ENCODE measurements around the gene RXRA.

- TF ChIP-seq, protein P1, sequence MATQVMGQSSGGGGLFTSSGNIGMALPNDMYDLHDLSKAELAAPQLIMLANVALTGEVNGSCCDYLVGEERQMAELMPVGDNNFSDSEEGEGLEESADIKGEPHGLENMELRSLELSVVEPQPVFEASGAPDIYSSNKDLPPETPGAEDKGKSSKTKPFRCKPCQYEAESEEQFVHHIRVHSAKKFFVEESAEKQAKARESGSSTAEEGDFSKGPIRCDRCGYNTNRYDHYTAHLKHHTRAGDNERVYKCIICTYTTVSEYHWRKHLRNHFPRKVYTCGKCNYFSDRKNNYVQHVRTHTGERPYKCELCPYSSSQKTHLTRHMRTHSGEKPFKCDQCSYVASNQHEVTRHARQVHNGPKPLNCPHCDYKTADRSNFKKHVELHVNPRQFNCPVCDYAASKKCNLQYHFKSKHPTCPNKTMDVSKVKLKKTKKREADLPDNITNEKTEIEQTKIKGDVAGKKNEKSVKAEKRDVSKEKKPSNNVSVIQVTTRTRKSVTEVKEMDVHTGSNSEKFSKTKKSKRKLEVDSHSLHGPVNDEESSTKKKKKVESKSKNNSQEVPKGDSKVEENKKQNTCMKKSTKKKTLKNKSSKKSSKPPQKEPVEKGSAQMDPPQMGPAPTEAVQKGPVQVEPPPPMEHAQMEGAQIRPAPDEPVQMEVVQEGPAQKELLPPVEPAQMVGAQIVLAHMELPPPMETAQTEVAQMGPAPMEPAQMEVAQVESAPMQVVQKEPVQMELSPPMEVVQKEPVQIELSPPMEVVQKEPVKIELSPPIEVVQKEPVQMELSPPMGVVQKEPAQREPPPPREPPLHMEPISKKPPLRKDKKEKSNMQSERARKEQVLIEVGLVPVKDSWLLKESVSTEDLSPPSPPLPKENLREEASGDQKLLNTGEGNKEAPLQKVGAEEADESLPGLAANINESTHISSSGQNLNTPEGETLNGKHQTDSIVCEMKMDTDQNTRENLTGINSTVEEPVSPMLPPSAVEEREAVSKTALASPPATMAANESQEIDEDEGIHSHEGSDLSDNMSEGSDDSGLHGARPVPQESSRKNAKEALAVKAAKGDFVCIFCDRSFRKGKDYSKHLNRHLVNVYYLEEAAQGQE (IDR thresholded peaks at IDR 0.05; ENCODE audit: borderline replicate concordance), result no peak
- TF ChIP-seq, protein P2, sequence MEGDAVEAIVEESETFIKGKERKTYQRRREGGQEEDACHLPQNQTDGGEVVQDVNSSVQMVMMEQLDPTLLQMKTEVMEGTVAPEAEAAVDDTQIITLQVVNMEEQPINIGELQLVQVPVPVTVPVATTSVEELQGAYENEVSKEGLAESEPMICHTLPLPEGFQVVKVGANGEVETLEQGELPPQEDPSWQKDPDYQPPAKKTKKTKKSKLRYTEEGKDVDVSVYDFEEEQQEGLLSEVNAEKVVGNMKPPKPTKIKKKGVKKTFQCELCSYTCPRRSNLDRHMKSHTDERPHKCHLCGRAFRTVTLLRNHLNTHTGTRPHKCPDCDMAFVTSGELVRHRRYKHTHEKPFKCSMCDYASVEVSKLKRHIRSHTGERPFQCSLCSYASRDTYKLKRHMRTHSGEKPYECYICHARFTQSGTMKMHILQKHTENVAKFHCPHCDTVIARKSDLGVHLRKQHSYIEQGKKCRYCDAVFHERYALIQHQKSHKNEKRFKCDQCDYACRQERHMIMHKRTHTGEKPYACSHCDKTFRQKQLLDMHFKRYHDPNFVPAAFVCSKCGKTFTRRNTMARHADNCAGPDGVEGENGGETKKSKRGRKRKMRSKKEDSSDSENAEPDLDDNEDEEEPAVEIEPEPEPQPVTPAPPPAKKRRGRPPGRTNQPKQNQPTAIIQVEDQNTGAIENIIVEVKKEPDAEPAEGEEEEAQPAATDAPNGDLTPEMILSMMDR (IDR thresholded peaks at IDR 0.05; ENCODE audit: poor library complexity, severe bottlenecking), result no peak
- no peak for TF ChIP-seq TAF1 (IDR thresholded peaks at IDR 0.05; ENCODE audit: low read depth)
Observed at GRCh38 chr9:134299068-134299467, 27.2 kb upstream of the RXRA start.
